Smooth muscle cell (in vitro differentiated cells): ENCODE results near the gene CMTM1. TPM values are rescaled to one million over a fixed set of nuclear protein-coding genes. Genes with fewer than 3 reads are reported as not detected.
A peak's percentile ranks its signal among the peaks of the same experiment; 100 is the strongest.

Experiments used
- DNase-seq: peaks from one replicate; lab custom pipeline; 2025; ENCODE audit not compliant: unreplicated experiment; lab: John Stamatoyannopoulos, UW
- H2AFZ ChIP-seq: fragments of 200-600 bp; sonication (generic); 2 replicates; pipeline ENCODE4 v1.6.0; 2016; ENCODE audit warnings: antibody characterized with exemption, low read depth, mild to moderate bottlenecking
- H3F3A ChIP-seq: fragments of 200-600 bp; sonication (generic); 2 replicates; pipeline ENCODE4 v1.6.0; 2017; ENCODE audit warnings: antibody characterized with exemption, low read depth
- H3K27ac ChIP-seq: fragments of 200-600 bp; sonication (generic); 2 replicates; pipeline ENCODE4 v1.5.1; 2016; ENCODE audit warnings: low read depth, mild to moderate bottlenecking
- H3K27me3 ChIP-seq: fragments of 200-600 bp; sonication (generic); 2 replicates; pipeline ENCODE4 v1.6.1; 2016; ENCODE audit warnings: low read depth, mild to moderate bottlenecking
- H3K36me3 ChIP-seq: fragments of 200-600 bp; sonication (generic); 2 replicates; pipeline ENCODE4 v1.5.1; 2016; ENCODE audit warnings: low read depth
- H3K4me1 ChIP-seq: fragments of 200-600 bp; sonication (generic); 2 replicates; pipeline ENCODE4 v1.5.1; 2016; ENCODE audit warnings: low read depth
- H3K4me2 ChIP-seq: fragments of 200-600 bp; sonication (generic); 2 replicates; pipeline ENCODE4 v1.6.0; 2016; ENCODE audit warnings: mild to moderate bottlenecking
- H3K4me3 ChIP-seq: fragments of 200-600 bp; sonication (generic); 2 replicates; pipeline ENCODE4 v1.5.1; 2016; ENCODE audit warnings: mild to moderate bottlenecking
- H3K79me2 ChIP-seq: fragments of 200-600 bp; sonication (generic); 2 replicates; pipeline ENCODE4 v1.6.0; 2016; ENCODE audit warnings: low read depth, mild to moderate bottlenecking
- H3K9ac ChIP-seq: fragments of 200-600 bp; sonication (generic); 2 replicates; pipeline ENCODE4 v1.6.0; 2016; ENCODE audit warnings: low read depth
- H3K9me3 ChIP-seq: fragments of 200-600 bp; sonication (generic); replicated peaks from 2 replicates; pipeline ENCODE4 v1.5.1; 2016; ENCODE audit warnings: low read depth
- H4K20me1 ChIP-seq: fragments of 200-600 bp; sonication (generic); 2 replicates; pipeline ENCODE4 v1.6.0; 2016; ENCODE audit warnings: low read depth
- CTCF ChIP-seq: fragments of 200-600 bp; sonication (generic); IDR thresholded peaks from 2 replicates; pipeline ENCODE4 v1.5.1; 2017; ENCODE audit warnings: borderline replicate concordance, mild to moderate bottlenecking, antibody characterized with exemption; ENCODE audit not compliant: insufficient read depth, poor library complexity, severe bottlenecking
- WGBS: methylation state at CpG from one replicate; pipeline ENCODE4 v1.1.7; 2016; ENCODE audit warnings: low lambda C conversion rate; 5-methylcytosine and 5-hydroxymethylcytosine counted together
- polyA plus RNA-seq: library from polyadenylated mRNA; unstranded; fragments of >200 nt; fragmentation: Nextera tagmentation; extraction: Ambion mirVana; gene quantifications from 2 replicates; pipeline ENCODE4 v1.2.1, GENCODE V29; 2016
- total RNA-seq: library from RNA; depleted of rRNA; stranded (reverse); fragments of >200 nt; gene quantifications from 2 replicates; pipeline ENCODE4 v1.2.3, GENCODE V29; 2014

The CMTM1 gene
- total and polyA plus RNA-seq, 2 experiments from 2014 or later = 0.27 to 2.5 TPM

GRCh38 chr16:66603537-66604375, 37.5 kb downstream of the CMTM1 start:
- WGBS = 11% methylated on average over 30 of the region's 32 CpGs
- peaks cover 8% of the 10 kb centered on the region for H3K4me1 ChIP-seq
- DNase-seq = peak; percentile 69
- H3K9me3 ChIP-seq = no peaks in the 10 kb centered on the region
- peak overlapping the region; percentile 90 for H3K4me2 ChIP-seq
- TF ChIP-seq CTCF = no peak
- H2AFZ ChIP-seq = peak overlapping the region; percentile 66
- peak overlapping the region; percentile 97 for H3K4me3 ChIP-seq
- peak overlapping the region; percentile 47 for H3K9ac ChIP-seq
- peaks cover 15% of the 10 kb centered on the region for H3K79me2 ChIP-seq
- no peaks in the 10 kb centered on the region for H3F3A ChIP-seq
- no peaks in the 10 kb centered on the region for H3K27me3 ChIP-seq
- peak overlapping the region; percentile 5 for H3K27ac ChIP-seq
- H4K20me1 ChIP-seq = peaks cover 32% of the 10 kb centered on the region
- no peaks in the 10 kb centered on the region for H3K36me3 ChIP-seq

- H3K9me3 ChIP-seq = no peaks in the 10 kb centered on the region
- peak; percentile 74 for TF ChIP-seq CTCF
- peaks cover 40% of the 10 kb centered on the region for H4K20me1 ChIP-seq
- peak within 1 kb of the TSS; percentile 79 for H2AFZ ChIP-seq
- no peaks in the 10 kb centered on the region for H3K36me3 ChIP-seq
- H3K79me2 ChIP-seq = peaks cover 15% of the 10 kb centered on the region
- H3K27me3 ChIP-seq = no peaks in the 10 kb centered on the region
- peak within 1 kb of the TSS; percentile 92 for H3K9ac ChIP-seq
- peak; percentile 75 for DNase-seq
- peaks cover 8% of the 10 kb centered on the region for H3K4me1 ChIP-seq
- peak within 1 kb of the TSS; percentile 97 for H3K4me3 ChIP-seq
- peak within 1 kb of the TSS; percentile 67 for H3K27ac ChIP-seq
- H3K4me2 ChIP-seq = peak within 1 kb of the TSS; percentile 90
- under 1% methylated on average over 30 of the region's 96 CpGs for WGBS
- H3F3A ChIP-seq = no peaks in the 10 kb centered on the region
Measured at GRCh38 chr16:66604376-66605176, 38.3 kb downstream of the CMTM1 start, which contains the start of gene CMTM3. CMTM3 (plus strand) TSS chr16:66604704; CDS start chr16:66604806, 102 bp downstream.

GRCh38 chr16:66605177-66605978, 39.1 kb downstream of the CMTM1 start:
- Histone ChIP-seq H3F3A (no peaks in the 10 kb centered on the region), H3K27me3 (no peaks in the 10 kb centered on the region), H4K20me1 (peaks cover 48% of the 10 kb centered on the region), H3K4me3 (peak overlapping the region; percentile 97), H3K79me2 (peaks cover 15% of the 10 kb centered on the region), H3K4me1 (peaks cover 8% of the 10 kb centered on the region), H3K27ac (peak overlapping the region; percentile 67), H3K9ac (peak overlapping the region; percentile 92), H3K36me3 (no peaks in the 10 kb centered on the region), H2AFZ (peak overlapping the region; percentile 79), H3K9me3 (no peaks in the 10 kb centered on the region), H3K4me2 (peak overlapping the region; percentile 90)
- TF ChIP-seq CTCF = no peak
- WGBS = 8% methylated on average over 21 of the region's 61 CpGs
- DNase-seq = peak; percentile 62
